ENCODE data around the gene EXOC3. TPM values are rescaled to one million over a fixed set of nuclear protein-coding genes. Genes with fewer than 3 reads are reported as not detected.
"Not testable (repeated sequence)": the region's sequence is repeated elsewhere in the genome, so short reads cannot be mapped to it uniquely, and the experiment has no call there.

The EXOC3 gene
- total RNA-seq, 2 experiments from 2014 or later, result 49.9 to 54.5 TPM

DNA sequence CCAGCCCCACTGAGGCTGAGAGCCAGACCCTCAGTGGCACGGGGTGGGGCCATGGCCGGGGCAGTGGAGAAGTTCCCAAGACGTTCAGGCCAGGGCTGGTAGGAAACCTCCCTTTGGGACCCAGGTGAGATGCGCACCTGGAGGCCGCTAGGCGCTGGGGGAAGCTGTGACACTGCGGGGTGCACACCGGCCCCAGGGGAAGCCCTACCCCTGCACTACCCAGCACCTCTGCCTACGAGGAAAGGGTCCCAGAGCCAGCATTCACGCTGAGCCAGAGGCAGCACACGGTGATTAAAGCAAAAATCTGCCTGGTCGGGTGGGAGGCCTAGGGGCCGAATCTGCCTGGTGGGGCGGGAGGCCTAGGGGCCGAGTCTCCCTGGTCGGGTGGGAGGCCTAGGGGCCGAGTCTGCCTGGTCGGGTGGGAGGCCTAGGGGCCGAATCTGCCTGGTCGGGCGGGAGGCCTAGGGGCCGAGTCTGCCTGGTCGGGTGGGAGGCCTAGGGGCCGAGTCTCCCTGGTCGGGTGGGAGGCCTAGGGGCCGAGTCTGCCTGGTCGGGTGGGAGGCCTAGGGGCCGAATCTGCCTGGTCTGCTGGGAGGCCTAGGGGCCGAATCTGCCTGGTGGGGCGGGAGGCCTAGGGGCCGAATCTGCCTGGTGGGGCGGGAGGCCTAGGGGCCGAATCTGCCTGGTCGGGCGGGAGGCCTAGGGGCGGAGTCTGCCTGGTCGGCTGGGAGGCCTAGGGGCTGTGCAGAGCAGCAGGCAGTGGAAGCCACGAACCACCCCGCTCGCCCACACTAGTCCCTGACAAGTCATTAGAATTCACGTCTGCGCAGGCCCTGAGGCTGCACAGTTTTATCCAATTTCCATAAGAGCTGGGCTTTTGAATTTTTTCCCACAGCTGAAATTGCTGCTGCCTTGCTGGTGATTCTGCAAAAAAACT is 27.7 kb upstream of the EXOC3 start:
- H3K27ac Mint-ChIP-seq; intact Hi-C loops (cut with micrococcal nuclease); H3K9me3 Mint-ChIP-seq; DNase-seq; H3K27me3 Mint-ChIP-seq; POLR2A ChIA-PET; H3K36me3 Mint-ChIP-seq; H3K4me3 Mint-ChIP-seq: not testable (repeated sequence)
- CTCF ChIA-PET, result interaction anchor here (1.7 to 2.3 kb wide), 2 partner anchors 10 to 31 kb away, joined by 6 to 8 read pairs; no protein-coding TSS in a partner anchor
- H3K4me1 Mint-ChIP-seq (ENCODE audit: low read depth), result peaks cover 14% of the 10 kb centered on the region

DNA sequence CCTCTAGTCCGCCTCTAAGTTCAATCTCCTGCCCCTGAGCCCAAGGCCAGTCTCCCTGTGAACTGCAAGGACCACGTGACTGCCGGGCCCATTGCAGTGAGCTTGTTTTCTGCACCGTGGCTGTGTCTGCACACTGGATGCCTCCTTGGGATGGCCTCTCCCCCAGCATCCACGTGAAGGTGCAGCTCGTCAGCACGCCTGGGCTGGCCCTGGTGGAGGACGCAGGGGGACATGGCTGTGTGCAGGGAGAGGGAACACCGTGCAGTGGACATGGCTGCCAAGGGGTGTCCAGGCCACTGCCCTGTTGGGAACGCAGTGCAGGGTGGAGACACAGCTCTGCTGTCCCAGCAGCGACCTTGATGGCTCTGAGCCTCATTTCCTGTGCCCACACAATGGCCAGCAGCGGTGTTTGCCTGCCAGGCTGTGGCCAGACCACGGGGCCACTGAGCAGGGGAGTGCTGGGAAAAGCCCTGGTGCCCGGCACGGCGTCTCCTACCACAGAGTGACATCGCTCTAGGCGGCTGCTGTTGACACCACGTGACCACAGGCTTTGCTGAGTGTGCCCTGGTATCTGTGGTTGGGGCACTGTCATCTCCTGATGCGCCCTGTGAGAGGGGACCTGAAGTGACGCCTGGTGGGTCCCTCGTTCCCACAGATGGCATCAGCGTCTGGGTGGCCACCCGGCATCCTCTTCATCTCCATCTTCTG is 26.9 kb upstream of the EXOC3 start:
- Mint-ChIP-seq H3K27ac (no peak overlapping the region), H3K9me3 (no peaks in the 10 kb centered on the region), H3K27me3 (peaks cover 3% of the 10 kb centered on the region), H3K4me1 (ENCODE audit: low read depth) (peaks cover 13% of the 10 kb centered on the region), H3K36me3 (no peaks in the 10 kb centered on the region), H3K4me3 (no peak overlapping the region)
- intact Hi-C loops (cut with micrococcal nuclease), result no loop called here
- ChIA-PET CTCF (no interaction called here), POLR2A (no interaction called here)
- DNase-seq, result no peak

DNA sequence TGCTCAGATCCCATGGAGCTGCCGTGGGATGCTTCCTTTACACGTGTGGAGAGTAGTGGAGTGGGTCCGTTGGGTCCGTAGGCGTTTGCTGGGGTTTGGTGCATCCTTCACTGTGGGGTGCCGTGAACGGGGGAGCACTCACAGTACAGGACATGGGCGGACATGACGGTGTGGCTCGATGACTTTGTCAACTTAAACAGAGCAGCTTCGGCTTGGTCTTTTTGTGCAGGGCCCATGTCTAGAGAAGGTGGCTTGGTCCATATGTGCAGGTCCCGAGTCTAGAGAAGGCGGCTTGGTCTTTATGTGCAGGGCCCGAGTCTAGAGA is 26.4 kb upstream of the EXOC3 start:
- no peak for DNase-seq
- POLR2A ChIA-PET, result no interaction called here
- Mint-ChIP-seq H3K27me3 (peaks cover 2% of the 10 kb centered on the region), H3K9me3 (no peaks in the 10 kb centered on the region), H3K36me3 (no peaks in the 10 kb centered on the region), H3K4me1 (ENCODE audit: low read depth) (peaks cover 8% of the 10 kb centered on the region), H3K27ac (no peak overlapping the region), H3K4me3 (no peak overlapping the region)
- CTCF ChIA-PET, result no interaction called here
- intact Hi-C loops (cut with micrococcal nuclease), result no loop called here

DNA sequence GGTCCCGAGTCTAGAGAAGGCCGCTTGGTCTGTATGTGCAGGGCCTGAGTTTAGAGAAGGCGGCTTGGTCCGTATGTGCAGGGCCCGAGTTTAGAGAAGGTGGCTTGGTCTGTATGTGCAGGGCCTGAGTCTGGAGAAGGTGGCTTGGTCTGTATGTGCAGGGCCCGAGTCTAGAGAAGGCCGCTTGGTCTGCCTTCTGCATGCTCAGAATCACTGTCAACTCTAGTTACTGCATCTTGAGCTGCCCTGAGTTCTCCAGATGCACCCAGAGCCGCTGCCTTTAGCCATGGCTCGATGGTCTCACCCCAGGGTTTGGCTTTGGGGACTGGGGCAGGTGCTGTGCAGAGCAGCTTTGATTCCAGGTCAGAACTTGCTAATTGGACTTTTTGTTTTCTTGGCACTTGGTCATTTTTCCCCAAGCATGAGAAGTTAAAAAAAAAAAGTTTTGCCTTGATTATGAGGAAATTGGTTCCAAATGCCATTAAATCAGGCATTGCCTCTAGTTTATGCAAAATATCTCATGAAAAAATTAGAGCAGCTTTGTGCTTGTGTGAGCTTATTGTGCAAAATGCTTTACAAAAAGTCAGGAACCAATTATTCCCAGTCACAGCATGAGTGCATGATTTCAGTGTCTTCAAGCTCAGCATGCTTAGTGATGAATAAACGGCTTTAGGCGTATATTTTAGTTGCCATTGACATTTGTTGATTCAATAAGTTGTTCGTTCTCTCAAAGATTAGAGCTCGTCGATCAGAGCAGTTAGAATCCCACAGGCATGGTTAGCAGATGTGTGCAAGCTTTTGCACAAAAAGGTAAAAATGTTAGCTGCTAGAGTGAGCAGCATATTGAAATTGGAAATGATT is 25.4 kb upstream of the EXOC3 start:
- DNase-seq, result no peak
- no peaks in the 10 kb centered on the region for H3K4me1 Mint-ChIP-seq (ENCODE audit: low read depth)
- peaks cover 2% of the 10 kb centered on the region for H3K27me3 Mint-ChIP-seq
- H3K36me3 Mint-ChIP-seq, result no peaks in the 10 kb centered on the region
- ChIA-PET POLR2A (no interaction called here), CTCF (interaction anchor here (1.0 kb wide), 1 partner anchor 100 kb away, joined by 3 read pairs; no protein-coding TSS in a partner anchor)
- intact Hi-C loops (cut with micrococcal nuclease), result no loop called here
- no peak overlapping the region for H3K4me3 Mint-ChIP-seq
- H3K27ac Mint-ChIP-seq, result no peak overlapping the region
- no peaks in the 10 kb centered on the region for H3K9me3 Mint-ChIP-seq

DNA sequence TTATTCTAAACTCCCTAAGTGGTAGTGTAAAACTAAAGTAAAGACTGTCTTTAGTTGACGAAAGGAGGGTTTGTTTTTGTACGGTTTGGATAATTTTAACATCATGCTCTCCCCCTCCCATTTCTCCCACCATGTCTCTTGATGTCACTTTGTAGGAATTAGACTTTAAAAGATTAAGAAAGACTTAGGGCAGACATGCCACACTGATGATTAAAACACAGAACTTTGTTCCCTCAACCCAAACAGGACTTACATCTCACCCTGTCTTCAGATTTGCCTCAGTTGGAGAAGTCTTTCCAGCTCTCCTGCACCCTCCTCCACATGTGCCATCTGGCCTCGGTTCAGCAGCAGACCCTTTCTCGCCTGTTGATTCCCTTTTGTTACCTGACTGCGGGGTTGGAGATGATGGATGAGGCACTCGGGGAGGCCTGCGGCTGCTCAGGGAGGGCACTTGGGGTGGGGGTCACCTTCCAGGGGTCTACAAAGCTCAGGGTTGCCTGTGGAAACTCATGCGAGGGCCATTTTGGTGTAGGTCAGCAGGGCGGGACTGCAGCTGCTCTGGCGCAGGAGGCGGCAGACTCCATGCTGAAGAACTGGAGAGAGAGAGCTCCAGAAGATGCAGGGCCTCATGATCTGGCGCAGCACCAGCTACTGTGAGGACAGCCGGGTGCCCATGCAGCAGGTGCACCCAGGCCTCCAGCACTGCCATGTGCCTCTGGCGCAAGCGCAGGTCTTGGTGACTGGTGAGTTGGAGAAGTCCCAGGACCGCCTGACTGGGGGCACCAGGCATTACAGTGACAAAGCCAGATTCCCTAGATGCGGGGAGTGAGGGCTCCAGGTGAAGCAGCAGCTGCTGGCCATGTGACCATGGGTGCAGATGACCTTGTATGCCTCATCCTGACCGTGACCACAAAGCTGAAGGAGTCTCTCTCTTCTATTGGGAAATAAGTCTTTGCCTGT is 24.5 kb upstream of the EXOC3 start:
- no peak overlapping the region for H3K27ac Mint-ChIP-seq
- H3K27me3 Mint-ChIP-seq, result no peaks in the 10 kb centered on the region
- DNase-seq, result no peak
- ChIA-PET POLR2A (interaction anchor here (0.6 kb wide), 2 partner anchors 33 to 230 kb away, joined by 3 to 4 read pairs; no protein-coding TSS in a partner anchor), CTCF (interaction anchor here (1.0 kb wide), 1 partner anchor 101 kb away, joined by 3 read pairs; no protein-coding TSS in a partner anchor)
- no peaks in the 10 kb centered on the region for H3K9me3 Mint-ChIP-seq
- no peaks in the 10 kb centered on the region for H3K4me1 Mint-ChIP-seq (ENCODE audit: low read depth)
- intact Hi-C loops (cut with micrococcal nuclease), result no loop called here
- no peaks in the 10 kb centered on the region for H3K36me3 Mint-ChIP-seq
- no peak overlapping the region for H3K4me3 Mint-ChIP-seq

DNA sequence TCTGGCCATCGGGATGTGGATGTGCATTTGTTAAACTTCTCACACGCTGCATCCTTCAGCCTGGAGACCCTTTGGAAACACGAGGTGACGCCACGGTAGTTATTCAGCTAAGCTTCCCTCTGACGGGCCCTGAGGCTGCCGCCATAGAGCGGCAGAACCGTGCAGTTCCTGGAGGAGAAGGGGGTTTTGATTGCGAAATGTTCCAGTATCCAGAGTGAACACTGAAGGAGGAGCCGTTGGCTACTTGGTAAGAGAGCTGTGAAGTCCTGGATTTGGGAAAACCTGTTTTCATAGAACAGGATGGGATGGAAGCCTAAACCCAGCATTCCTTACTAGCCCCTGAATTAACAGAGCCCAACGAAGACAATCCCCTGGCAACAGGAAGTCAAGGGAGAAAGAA is 23.0 kb upstream of the EXOC3 start:
- DNase-seq, result no peak
- H3K9me3 Mint-ChIP-seq, result no peaks in the 10 kb centered on the region
- H3K4me3 Mint-ChIP-seq, result no peak overlapping the region
- intact Hi-C loops (cut with micrococcal nuclease), result no loop called here
- no peaks in the 10 kb centered on the region for H3K4me1 Mint-ChIP-seq (ENCODE audit: low read depth)
- POLR2A ChIA-PET, result no interaction called here
- no peaks in the 10 kb centered on the region for H3K36me3 Mint-ChIP-seq
- no peak overlapping the region for H3K27ac Mint-ChIP-seq
- CTCF ChIA-PET, result no interaction called here
- H3K27me3 Mint-ChIP-seq, result no peaks in the 10 kb centered on the region

DNA sequence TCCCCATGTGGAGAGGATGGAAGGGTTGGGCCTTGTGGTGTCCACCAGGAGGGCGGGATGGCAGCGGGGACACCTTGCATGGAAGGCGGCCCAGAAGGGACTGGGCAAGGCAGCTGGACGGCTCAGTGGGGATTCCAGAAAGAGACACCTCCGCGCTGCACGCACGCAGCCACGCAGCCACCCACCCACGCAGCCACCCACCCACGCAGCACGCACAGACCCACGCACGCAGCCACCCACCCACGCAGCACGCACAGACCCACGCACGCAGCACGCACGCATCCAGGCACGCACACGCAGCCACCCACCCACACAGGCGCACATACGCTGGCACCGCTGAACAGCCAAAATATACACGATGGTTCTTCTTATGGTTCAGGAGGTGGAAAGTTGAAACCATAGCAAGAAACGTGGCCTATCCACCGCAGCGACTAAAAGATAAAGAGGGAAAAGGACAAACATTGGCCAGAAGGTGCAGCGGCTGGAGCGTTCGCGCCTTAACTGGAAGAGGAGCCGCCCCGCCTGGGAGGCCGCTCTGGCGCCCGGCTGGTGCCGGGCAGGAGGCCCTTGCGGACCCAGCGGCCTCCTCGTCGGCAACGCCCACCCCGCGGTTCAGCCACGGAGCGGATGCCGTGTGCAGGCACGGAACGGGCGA is 22.2 kb upstream of the EXOC3 start:
- H3K4me3 Mint-ChIP-seq, result no peak overlapping the region
- H3K9me3 Mint-ChIP-seq, result no peaks in the 10 kb centered on the region
- intact Hi-C loops (cut with micrococcal nuclease), result no loop called here
- no peaks in the 10 kb centered on the region for H3K36me3 Mint-ChIP-seq
- peaks cover 1% of the 10 kb centered on the region for H3K27me3 Mint-ChIP-seq
- POLR2A ChIA-PET, result no interaction called here
- H3K4me1 Mint-ChIP-seq (ENCODE audit: low read depth), result no peaks in the 10 kb centered on the region
- no peak overlapping the region for H3K27ac Mint-ChIP-seq
- DNase-seq, result no peak
- CTCF ChIA-PET, result no interaction called here

DNA sequence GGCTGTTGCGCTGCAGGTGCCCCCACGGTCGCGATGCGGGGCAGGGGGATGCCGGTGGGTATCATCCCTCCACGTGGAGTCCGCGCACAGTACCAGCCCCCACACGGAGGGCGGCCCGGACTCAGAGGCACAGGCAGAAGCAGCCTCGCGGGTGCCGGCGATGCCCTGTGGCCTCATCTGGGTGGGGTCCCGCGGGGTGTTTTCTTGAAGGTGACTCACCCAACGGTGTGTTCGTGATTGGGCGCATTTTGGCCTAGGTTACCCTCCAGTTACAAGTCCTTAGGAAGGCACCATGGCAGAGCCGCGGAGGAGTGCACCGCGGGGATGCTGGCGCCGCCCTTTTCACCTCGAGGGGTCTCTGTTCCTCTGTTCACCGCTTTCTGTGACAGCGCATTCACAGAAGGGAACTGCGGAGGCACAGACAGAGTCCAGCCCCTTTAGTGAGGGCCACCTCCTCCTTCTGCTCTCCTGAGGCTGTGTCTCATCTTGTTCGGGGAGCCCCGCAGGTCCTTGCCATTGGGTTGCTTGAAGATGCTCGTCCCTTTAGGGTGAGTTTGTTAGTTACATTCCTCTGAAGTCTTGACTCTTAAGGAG is 21.6 kb upstream of the EXOC3 start:
- no peak overlapping the region for H3K4me3 Mint-ChIP-seq
- CTCF ChIA-PET, result no interaction called here
- DNase-seq, result no peak

DNA sequence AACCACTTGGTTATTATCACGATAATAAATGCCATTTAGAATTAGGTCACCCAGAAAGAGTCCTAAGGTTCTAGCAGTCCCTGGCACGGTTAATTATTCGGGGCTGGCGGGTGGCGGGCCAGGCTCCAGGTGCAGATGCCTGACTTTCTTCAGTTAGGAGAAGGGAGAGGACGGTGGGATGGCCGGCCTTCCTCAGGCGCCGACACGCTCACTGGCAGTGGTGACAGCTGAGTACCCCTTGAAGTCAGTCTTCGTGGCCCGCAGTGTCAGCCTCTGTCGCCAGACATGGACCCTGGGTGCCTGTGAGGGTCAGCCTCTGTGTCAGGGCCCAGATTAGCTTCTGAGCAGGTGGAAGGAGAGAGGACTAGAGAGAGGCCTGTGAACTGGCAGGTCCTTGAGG is 21.1 kb upstream of the EXOC3 start:
- no peak overlapping the region for H3K27ac Mint-ChIP-seq
- H3K36me3 Mint-ChIP-seq, result no peaks in the 10 kb centered on the region
- no peak overlapping the region for H3K4me3 Mint-ChIP-seq
- peaks cover 10% of the 10 kb centered on the region for H3K27me3 Mint-ChIP-seq
- intact Hi-C loops (cut with micrococcal nuclease), result no loop called here
- H3K9me3 Mint-ChIP-seq, result no peaks in the 10 kb centered on the region
- DNase-seq, result no peak
- H3K4me1 Mint-ChIP-seq (ENCODE audit: low read depth), result no peaks in the 10 kb centered on the region
- CTCF ChIA-PET, result no interaction called here
- POLR2A ChIA-PET, result no interaction called here

More for the DNA sequence above, 21.6 kb upstream of the EXOC3 start:
- Mint-ChIP-seq H3K27me3 (peaks cover 7% of the 10 kb centered on the region), H3K9me3 (no peaks in the 10 kb centered on the region), H3K36me3 (no peaks in the 10 kb centered on the region), H3K4me1 (ENCODE audit: low read depth) (no peaks in the 10 kb centered on the region), H3K27ac (no peak overlapping the region)
- POLR2A ChIA-PET, result no interaction called here
- intact Hi-C loops (cut with micrococcal nuclease), result no loop called here

DNA sequence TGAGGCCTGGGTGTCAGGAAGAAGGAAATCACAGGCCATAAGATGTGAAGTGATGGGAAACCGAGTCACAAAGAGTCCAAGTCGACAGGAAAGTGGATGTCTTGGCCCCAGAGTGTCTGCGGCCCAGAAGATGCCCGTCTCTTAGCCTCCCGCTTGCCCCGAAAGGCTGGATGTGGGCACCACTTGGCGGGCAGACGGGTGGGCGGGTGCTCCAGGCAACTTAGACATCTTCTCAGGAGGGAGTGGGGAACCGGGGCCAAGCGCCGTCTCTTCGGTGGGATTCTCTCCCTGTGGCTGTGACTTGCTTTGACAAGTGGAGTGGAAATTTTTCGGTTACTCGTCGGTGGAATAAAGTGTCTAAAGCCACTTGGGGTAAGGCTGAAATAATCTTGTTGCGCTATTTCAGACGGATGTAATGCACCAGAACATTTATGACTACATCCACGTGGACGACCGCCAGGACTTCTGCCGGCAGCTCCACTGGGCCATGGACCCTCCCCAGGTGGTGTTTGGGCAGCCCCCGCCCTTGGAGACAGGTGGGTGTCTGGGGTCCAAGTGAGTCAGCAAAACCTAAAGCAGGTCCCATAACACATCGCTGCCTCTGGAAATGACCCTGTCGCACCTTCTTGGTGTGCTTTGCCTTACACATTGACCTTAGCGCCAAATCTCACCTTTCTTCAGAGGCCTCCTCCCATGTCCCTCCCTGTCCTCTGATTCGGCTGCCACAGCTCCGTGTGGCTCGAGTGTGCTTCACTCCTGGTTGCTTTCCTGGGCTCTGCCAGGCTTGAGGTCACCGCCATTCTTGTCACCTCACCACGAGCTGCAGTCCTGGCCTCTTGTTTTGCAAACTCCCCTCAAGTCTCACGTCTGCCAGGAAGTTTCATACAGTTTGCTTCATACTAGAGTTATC is 20.4 kb upstream of the EXOC3 start:
- ChIA-PET CTCF (no interaction called here), POLR2A (no interaction called here)
- intact Hi-C loops (cut with micrococcal nuclease), result no loop called here
- Mint-ChIP-seq H3K36me3 (no peaks in the 10 kb centered on the region), H3K27me3 (peaks cover 10% of the 10 kb centered on the region), H3K27ac (no peak overlapping the region), H3K4me3 (no peak overlapping the region), H3K9me3 (no peaks in the 10 kb centered on the region), H3K4me1 (ENCODE audit: low read depth) (no peaks in the 10 kb centered on the region)
- no peak for DNase-seq
